UCSD-AML1 (cell line): ENCODE measurements around the gene C10orf53.

ENCODE experiments used
- DNase-seq: peaks from one replicate; lab custom pipeline; 2025; ENCODE audit not compliant: unreplicated experiment; lab: John Stamatoyannopoulos, UW

C10orf53 gene

DNA sequence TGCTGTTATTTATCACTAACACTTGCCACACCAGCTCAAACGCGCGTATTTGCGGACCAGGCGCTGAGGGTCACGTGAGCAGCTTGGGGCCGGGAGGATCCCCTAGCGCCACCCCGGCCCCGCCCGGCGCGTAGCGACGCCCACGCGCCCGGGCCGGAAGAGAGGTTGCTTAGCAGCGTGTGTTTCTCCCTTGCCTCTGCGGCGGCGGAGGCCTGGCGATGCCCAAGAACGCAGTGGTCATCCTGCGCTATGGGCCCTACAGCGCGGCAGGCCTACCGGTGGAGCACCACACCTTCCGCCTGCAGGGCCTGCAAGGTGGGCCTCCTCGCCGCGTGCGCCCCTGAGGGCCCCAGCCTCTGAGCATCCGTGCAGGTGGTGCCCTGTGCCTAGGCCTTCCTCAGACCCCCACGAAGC is at the start of gene C10orf53:
C10orf53 (plus strand) TSS at position 172 of the 414 bp plus-strand sequence; CDS start at position 219, 47 bp downstream.
- DNase-seq, result no peak

GRCh38 chr10:49631975-49632374 is 47.5 kb upstream of the C10orf53 start:
- DNase-seq, result no peak

GRCh38 chr10:49632406-49633317 is 46.8 kb upstream of the C10orf53 start:
- DNase-seq, result no peak

DNA sequence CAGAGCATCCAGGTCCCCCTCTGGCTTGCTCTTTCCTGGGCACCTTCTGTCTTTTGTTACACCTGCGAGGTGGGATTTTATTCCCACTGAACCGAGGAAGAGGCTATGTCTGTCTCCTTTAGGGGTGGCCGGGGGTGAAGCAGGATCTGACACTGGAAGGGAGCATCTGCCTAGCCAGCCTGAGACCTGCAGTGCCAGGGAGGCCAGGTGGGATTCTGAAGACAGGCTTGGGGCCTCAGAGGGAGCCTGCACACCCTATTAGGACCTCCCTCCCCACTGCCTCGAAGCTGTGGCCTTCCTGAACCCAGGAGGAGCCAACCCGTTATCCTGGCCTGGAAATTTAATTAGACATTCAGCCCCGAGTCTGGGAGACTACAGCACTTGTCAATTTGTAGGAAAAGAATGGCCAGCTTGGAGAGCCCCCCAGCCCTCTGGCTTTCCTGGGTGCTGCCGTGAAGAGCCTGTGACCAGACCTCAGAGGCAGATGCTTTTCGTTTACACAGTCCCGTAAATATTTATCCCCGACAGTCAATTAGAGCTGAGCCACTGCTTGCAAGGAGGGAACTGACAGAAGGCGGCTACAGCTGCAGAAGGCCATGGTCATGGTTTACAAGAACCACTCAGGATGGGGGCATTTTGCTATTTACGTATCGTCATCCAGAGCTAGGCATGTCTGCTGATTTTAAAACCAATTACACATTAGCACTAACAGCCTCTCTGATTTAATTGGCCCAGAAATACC is 46.0 kb upstream of the C10orf53 start:
- no peak for DNase-seq

DNA sequence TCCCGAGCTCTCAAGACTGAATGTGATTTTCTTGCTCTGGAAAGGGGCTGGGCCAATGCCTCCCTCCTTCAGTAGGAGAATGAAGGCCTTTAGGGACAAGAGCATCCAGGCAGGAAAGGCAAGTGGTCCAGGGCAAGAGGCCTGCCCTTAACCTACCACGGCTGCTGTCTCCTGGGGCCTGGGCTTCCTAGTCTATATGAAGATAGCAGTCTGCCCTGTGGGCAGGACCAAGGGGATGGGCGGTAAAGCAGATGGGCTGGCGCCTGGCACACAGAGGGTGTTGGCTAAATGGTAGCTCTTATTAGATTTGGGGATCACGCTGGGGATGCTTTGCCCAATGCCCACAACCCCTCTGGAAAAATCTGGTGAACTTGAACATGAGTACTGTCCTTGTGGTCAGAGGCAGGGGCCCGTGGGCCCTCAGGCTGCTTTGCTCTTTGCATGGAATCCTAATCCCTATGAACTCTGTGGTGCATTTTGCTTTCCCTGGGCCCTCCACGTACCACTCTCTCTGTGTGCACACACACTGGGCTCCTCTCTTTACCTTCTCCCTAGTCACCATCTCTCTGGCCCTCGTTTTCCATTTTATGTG is 45.3 kb upstream of the C10orf53 start:
- DNase-seq, result no peak

DNA sequence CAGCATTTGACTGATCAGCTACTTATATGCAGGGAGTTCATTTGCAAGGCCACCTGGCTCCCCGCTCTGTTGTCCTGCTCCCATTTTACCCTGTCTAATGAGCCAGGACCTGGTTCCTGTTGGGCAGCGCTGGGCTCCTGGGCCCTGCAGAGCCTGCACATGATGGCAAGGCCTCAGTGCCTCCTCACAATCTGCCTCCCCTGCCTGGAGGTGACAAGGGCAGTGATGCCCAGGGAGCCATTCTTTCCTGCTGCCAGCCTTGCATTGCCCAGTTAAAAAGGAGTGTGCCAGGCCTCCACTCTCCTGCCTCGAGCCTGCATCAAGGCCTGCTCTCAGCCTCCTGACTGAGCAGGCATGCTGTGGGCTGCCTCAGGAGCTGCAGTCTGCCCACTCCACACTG is 37.1 kb upstream of the C10orf53 start:
- no peak for DNase-seq

- DNase-seq, result no peak
Observed at GRCh38 chr10:49643241-49644034, 36.0 kb upstream of the C10orf53 start.

DNA sequence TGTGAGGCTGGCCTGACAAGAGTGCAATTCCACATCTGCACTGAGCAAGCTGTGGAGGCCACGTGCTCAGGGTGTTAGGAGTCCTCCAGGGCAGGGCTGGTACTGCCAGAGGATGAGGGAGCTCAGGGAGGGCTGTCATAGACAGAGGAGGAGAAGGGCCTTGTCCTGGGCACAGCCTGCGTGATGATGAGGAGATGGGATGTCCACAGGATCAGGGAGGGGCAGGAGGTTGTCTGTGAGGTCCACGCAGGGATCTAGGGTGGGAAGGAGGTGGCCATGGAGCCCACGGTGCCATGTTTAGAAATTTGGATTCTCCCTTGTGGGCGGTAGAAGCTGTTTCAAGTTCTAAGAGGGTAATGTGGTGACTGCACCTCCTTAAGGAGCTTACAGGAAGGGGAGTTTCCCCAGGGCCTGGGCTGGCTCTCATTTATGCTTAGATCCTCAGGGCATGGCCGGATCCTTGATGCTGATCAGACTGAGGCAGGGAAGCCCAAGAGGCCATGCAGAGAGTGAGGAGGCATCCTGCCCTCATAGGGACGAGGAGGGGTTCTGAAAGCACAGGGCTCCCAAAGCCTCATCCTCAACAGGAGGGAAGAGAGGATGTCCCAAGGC is 35.3 kb upstream of the C10orf53 start:
- no peak for DNase-seq

DNA sequence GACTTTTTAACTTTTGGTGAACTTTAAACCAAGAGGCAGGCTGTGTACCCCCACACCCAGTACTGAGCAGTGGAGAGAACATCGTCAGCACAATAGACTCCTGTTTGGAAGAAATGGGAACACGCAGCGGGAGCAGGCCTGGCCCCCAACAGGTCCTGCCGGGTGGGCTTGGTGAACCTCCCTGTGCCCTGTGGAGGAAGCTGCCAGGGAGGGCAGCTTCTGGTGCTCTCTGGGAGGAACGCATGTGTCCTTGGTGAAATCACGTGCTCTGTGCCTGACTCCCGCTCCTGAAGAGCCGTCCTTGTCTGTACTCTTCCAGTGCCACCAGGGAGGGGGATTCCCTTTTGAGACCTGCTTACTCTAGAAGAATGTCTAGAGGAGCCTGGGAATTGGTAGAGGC is 34.0 kb upstream of the C10orf53 start:
- DNase-seq, result no peak

GRCh38 chr10:49645871-49646870 is 33.3 kb upstream of the C10orf53 start:
- no peak for DNase-seq

GRCh38 chr10:49647554-49647953 is 31.9 kb upstream of the C10orf53 start:
- no peak for DNase-seq

DNA sequence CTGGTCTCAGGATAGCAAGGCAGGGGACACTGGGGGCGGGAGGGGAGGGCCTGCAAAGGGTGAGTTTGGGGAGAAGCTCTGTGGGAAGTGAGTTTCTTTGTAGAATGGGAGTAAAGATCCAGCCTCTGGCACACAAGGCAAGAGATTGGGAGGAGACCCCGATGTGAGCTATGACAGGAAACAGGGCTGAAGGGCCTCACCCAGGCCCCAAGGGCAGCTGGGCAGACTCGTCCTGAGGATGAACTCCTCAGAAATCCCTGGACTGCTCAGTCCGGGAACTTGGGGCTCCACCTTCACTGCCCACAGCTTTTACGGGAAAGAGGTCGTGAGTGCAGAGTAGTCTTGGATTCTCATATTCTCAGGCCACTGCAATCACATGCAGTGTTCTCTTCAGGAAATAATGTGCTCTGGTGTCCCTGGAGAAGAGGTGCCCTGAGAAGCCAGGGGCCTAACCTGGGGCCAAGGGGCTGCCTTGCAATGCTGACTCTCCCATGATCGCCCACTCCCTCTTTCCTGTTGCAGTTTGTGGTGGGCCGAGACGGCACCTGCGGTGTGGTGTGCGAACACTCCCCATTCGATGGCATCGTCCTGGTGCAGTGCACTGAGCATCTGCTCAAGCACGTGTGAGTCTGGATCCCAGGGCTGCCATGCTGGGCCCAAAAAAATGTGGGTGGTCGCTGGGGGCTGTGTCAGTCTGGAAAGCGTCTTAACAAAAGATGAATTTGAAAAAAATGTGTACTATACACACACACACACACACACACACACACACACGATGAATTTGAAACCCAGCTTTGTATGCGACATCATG is 31.3 kb upstream of the C10orf53 start:
- DNase-seq, result no peak

- peak; percentile 54 for DNase-seq
Observed at GRCh38 chr10:49649294-49649693, 30.2 kb upstream of the C10orf53 start.

DNA sequence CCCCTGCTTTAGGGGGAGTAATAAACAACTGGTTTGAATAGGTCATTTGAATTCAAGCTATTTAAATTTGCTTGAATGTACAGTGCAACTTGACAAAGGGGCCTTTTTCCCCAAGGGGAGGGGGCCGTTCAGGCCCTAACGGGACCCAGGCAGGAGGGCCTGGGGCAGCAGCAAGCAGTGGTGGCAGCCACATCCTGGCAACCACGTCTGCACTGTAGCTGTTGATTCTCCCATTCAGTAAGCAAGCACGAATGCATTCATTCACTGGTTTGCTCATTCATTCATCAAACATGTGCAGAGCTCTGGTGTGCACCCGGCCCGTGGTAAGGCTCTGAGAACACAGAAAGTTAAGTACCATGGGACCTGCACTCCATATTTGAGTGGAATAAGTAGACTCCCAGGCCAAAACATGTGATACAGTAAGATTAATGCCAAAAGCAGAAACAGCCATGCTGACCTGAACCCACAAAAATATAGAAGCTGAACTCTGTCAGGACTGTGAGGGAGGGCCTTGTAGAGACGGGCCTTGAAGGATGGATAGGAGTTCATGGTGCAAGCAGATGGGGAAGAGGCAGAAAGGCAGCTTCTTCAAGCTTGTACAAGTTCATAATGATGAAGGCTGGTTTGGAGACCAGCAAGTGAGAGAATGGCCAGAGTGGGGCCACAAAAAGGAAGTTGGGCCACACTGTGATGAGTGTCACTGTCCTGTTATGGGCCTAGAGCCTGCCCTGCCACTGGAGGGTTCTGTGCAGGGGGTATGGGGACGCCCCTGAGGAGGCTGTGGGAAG is 29.3 kb upstream of the C10orf53 start:
- no peak for DNase-seq

GRCh38 chr10:49650724-49651034 is 28.8 kb upstream of the C10orf53 start:
- no peak for DNase-seq

GRCh38 chr10:49651039-49651835 is 28.2 kb upstream of the C10orf53 start:
- DNase-seq, result no peak

- no peak for DNase-seq
Observed at GRCh38 chr10:49651917-49652316, 27.5 kb upstream of the C10orf53 start.
